ENCODE data around the gene XPO6. TPM values are rescaled to one million over a fixed set of nuclear protein-coding genes. Genes with fewer than 3 reads are reported as not detected.

The XPO6 gene
- polyA plus RNA-seq, 1 donor (not counting 4 experiments of a cell fraction or from before 2014, with no cell fraction given), result 127 TPM

DNA sequence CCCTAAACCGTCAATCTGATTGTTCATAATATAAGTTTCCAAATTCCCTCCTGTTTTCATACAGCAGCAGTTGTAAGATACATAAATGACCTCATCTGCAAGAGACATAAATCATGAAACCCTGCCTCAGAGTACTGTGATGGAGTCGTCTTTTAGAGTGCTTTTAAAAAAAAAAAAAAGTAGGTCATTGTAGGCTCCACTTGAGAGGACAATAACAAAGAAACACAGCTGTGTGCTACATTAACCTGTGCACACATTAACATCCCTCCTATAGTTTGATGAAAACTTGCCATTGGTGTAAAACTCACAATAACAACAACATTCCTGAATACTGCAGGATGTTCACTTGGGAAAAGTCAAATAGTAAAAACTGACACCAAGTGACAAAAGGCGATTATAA is 56.5 kb downstream of the XPO6 start:
- H2AFZ ChIP-seq (ENCODE audit: control insufficient read depth, low read length), result no peak overlapping the region
- no peak overlapping the region for H3K4me2 ChIP-seq (ENCODE audit: control insufficient read depth, extremely low read depth, insufficient read depth, low read depth, low read length)
- H3K9me1 ChIP-seq (ENCODE audit: control insufficient read depth, extremely low read depth, insufficient read depth, low read length), result peaks cover 2% of the 10 kb centered on the region
- H3K4me3 ChIP-seq (ENCODE audit: control insufficient read depth in 2 of 3, extremely low read depth in 1 of 3, insufficient read depth in 2 of 3, low read depth in 1 of 3, low read length in 3 of 3), result no peak overlapping the region
- dilution Hi-C loops (cut with MboI; ENCODE audit: extremely low pct_ligation_motif_present, low sequenced_read_pairs), result no loop called here
- H3K4me1 ChIP-seq (ENCODE audit: control insufficient read depth, extremely low read depth, insufficient read depth, low read length), result no peaks in the 10 kb centered on the region
- no peak overlapping the region for H3K9ac ChIP-seq (ENCODE audit: control insufficient read depth, extremely low read depth, insufficient read depth, low read length)
- H4K20me1 ChIP-seq (ENCODE audit: control insufficient read depth, extremely low read depth, insufficient read depth, low read length), result peaks cover 9% of the 10 kb centered on the region
- H3K36me3 ChIP-seq (ENCODE audit: control insufficient read depth in 2 of 2, extremely low read depth in 1 of 2, insufficient read depth in 2 of 2, low read length in 2 of 2), result peaks cover 19 to 23% of the 10 kb centered on the region in 2 experiments
- FAIRE-seq (no peak), DNase-seq (ENCODE audit: low read depth, low spot score) (no peak)
- no peak overlapping the region for H3K27ac ChIP-seq (ENCODE audit: control insufficient read depth, insufficient read depth, low read length)
- TF ChIP-seq CTCF (optimal IDR thresholded peaks at IDR 0.05 in 1 of 3, IDR thresholded peaks at IDR 0.05 in 1 of 3, conservative IDR thresholded peaks at IDR 0.05 in 1 of 3; ENCODE audit: extremely low read depth in 1 of 3, insufficient read depth in 2 of 3, low read length in 3 of 3), result no peak
- no peak for TF ChIP-seq EZH2 (IDR thresholded peaks at IDR 0.05; ENCODE audit: low read length)
- H3K79me2 ChIP-seq (ENCODE audit: control insufficient read depth, insufficient read depth, low read length), result peaks cover 23% of the 10 kb centered on the region
- H3K27me3 ChIP-seq (ENCODE audit: control insufficient read depth, extremely low read depth, insufficient read depth, low read length), result no peaks in the 10 kb centered on the region
- H3K9me3 ChIP-seq (ENCODE audit: control insufficient read depth, low read depth, low read length), result no peaks in the 10 kb centered on the region

DNA sequence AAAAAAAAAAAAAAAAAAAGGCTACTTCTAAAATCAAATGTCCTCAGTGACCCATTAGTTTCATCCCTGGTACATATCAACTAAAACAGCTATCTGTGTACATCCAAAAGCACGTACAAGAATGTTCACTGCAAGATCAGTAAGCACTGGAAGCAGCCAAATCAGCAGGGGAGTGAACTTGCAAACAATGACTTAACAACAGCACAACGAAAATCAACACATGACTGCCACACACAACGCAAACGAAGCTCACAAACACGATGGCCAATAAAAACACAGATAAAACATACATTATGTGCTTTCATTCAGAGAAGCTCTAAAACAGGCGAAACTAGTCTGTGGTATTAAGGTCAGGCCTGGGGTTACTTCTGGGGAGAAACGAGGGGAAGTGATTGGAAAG is 60.6 kb downstream of the XPO6 start:
- no peak overlapping the region for H3K9ac ChIP-seq (ENCODE audit: control insufficient read depth, extremely low read depth, insufficient read depth, low read length)
- H3K27ac ChIP-seq (ENCODE audit: control insufficient read depth, insufficient read depth, low read length), result no peak overlapping the region
- no peak overlapping the region for H2AFZ ChIP-seq (ENCODE audit: control insufficient read depth, low read length)
- DNase-seq (ENCODE audit: low read depth, low spot score) (no peak), FAIRE-seq (no peak)
- dilution Hi-C loops (cut with MboI; ENCODE audit: extremely low pct_ligation_motif_present, low sequenced_read_pairs), result no loop called here
- no peak overlapping the region for H3K4me3 ChIP-seq (ENCODE audit: control insufficient read depth in 2 of 3, extremely low read depth in 1 of 3, insufficient read depth in 2 of 3, low read depth in 1 of 3, low read length in 3 of 3)
- H4K20me1 ChIP-seq (ENCODE audit: control insufficient read depth, extremely low read depth, insufficient read depth, low read length), result peaks cover 5% of the 10 kb centered on the region
- peaks cover 2% of the 10 kb centered on the region for H3K9me1 ChIP-seq (ENCODE audit: control insufficient read depth, extremely low read depth, insufficient read depth, low read length)
- no peaks in the 10 kb centered on the region for H3K9me3 ChIP-seq (ENCODE audit: control insufficient read depth, low read depth, low read length)
- peaks cover 24 to 35% of the 10 kb centered on the region in 2 experiments for H3K36me3 ChIP-seq (ENCODE audit: control insufficient read depth in 2 of 2, extremely low read depth in 1 of 2, insufficient read depth in 2 of 2, low read length in 2 of 2)
- no peaks in the 10 kb centered on the region for H3K27me3 ChIP-seq (ENCODE audit: control insufficient read depth, extremely low read depth, insufficient read depth, low read length)
- no peak for TF ChIP-seq EZH2 (IDR thresholded peaks at IDR 0.05; ENCODE audit: low read length)
- no peak for TF ChIP-seq CTCF (optimal IDR thresholded peaks at IDR 0.05 in 1 of 3, IDR thresholded peaks at IDR 0.05 in 1 of 3, conservative IDR thresholded peaks at IDR 0.05 in 1 of 3; ENCODE audit: extremely low read depth in 1 of 3, insufficient read depth in 2 of 3, low read length in 3 of 3)
- no peak overlapping the region for H3K4me2 ChIP-seq (ENCODE audit: control insufficient read depth, extremely low read depth, insufficient read depth, low read depth, low read length)
- no peaks in the 10 kb centered on the region for H3K4me1 ChIP-seq (ENCODE audit: control insufficient read depth, extremely low read depth, insufficient read depth, low read length)
- H3K79me2 ChIP-seq (ENCODE audit: control insufficient read depth, insufficient read depth, low read length), result peaks cover 15% of the 10 kb centered on the region
